K562 (cell line): ENCODE data around the gene TRAPPC12. TPM values are rescaled to one million over a fixed set of nuclear protein-coding genes. Genes with fewer than 3 reads are reported as not detected.
A peak's percentile ranks its signal among the peaks of the same experiment; 100 is the strongest.

ENCODE experiments used
- ATAC-seq: fragments of 200-7000 bp; cut with Tn5 transposase; 3 replicates; pipeline ENCODE4 v1.9.1; 2020; ENCODE audit warnings: moderate library complexity
- Bru-seq: library from RNA; stranded (reverse); fragments of 400-500 nt; gene quantifications from one replicate; lab custom pipeline; 2021; lab: Mats Ljungman, UMichigan
- BruChase-seq, 2 experiments: library from RNA; stranded (reverse); fragments of 400-500 nt; gene quantifications; one replicate each; lab custom pipeline; 2021; lab: Mats Ljungman, UMichigan
- BruUV-seq: library from RNA; stranded (reverse); fragments of 400-500 nt; replicated peaks from 2 replicates; lab custom pipeline; 2021; lab: Mats Ljungman, UMichigan
- CTCF ChIA-PET: fragments of 300-600 bp; formaldehyde crosslinking; extraction: SDS; loops from one replicate; lab custom pipeline; 2021; ENCODE audit warnings: low intra/inter-chr PET ratio; lab: Yijun Ruan, JAX
- POLR2A ChIA-PET: fragments of 300-600, 350-650 bp; sonication (Branson Sonifier 250); formaldehyde crosslinking; extraction: SDS; loops from one replicate; lab custom pipeline; 2021; ENCODE audit warnings: antibody characterized with exemption, inconsistent platforms; lab: Yijun Ruan, JAX
- DNase-seq, 4 experiments: peaks; one replicate each; pipeline versions ENCODE4 v3.0.0 to v3.0.0-alpha.2; 2011 to 2018; ENCODE audit warnings: low spot score in 3 of 4, mixed read lengths in 3 of 4; ENCODE audit errors: extremely low read depth in 1 of 4
- FAIRE-seq: peaks from 2 replicates; lab custom pipeline; 2011; peaks lifted over from hg19 to GRCh38; lab: Jason Lieb, UNC
- H2AFZ ChIP-seq: 2 replicates; pipeline ENCODE4 v1.6.0; 2011; ENCODE audit warnings: low read depth, low read length, control low read depth, inconsistent platforms
- H3K27ac ChIP-seq: fragments of 200-600 bp; 3 replicates; pipeline ENCODE4 v1.8.0; 2011; ENCODE audit warnings: low read depth, mild to moderate bottlenecking, control low read depth, inconsistent platforms, low read length, moderate library complexity, mixed read lengths; ENCODE audit errors: extremely low read depth
- H3K27me3 ChIP-seq, 2 experiments: fragments of 300-600 bp in 1 of 2; 2 replicates in 1 of 2; 3 replicates in 1 of 2; pipeline versions ENCODE4 v1.6.0 to v1.8.0; 2011; ENCODE audit warnings: inconsistent platforms in 2 of 2, low read length in 2 of 2, mild to moderate bottlenecking in 1 of 2, mixed read lengths in 1 of 2, moderate library complexity in 1 of 2; ENCODE audit not compliant: control insufficient read depth in 2 of 2, insufficient read depth in 2 of 2
- H3K36me3 ChIP-seq: fragments of 300-600 bp; 3 replicates; pipeline ENCODE4 v1.8.0; 2011; ENCODE audit warnings: mild to moderate bottlenecking, low read length, inconsistent platforms; ENCODE audit not compliant: control insufficient read depth, insufficient read depth
- H3K4me1 ChIP-seq, 2 experiments: fragments of 200-600 bp in 1 of 2; replicated peaks in 1 of 2; 2 replicates in 1 of 2; 3 replicates in 1 of 2; pipeline versions ENCODE4 v1.5.1 to v1.8.0; 2011; ENCODE audit warnings: inconsistent platforms in 2 of 2, low read length in 2 of 2, mild to moderate bottlenecking in 1 of 2, mixed read lengths in 1 of 2, moderate library complexity in 1 of 2; ENCODE audit not compliant: control insufficient read depth in 2 of 2, insufficient read depth in 2 of 2
- H3K4me2 ChIP-seq: 2 replicates; pipeline ENCODE4 v1.6.1; 2011; ENCODE audit warnings: low read length, control low read depth, inconsistent platforms, mixed read lengths; ENCODE audit not compliant: insufficient read depth
- H3K4me3 ChIP-seq: fragments of 200-600 bp; sonication (generic), shearing (Covaris generic); 2 replicates; pipeline ENCODE4 v1.5.1; 2016; ENCODE audit warnings: control low read depth, inconsistent platforms
- H3K79me2 ChIP-seq: fragments of 200-600 bp; 3 replicates; pipeline ENCODE4 v1.8.0; 2011; ENCODE audit warnings: low read length, inconsistent platforms; ENCODE audit not compliant: control insufficient read depth, insufficient read depth
- H3K9ac ChIP-seq, 2 experiments: 2 replicates each; pipeline versions ENCODE4 v1.6.0 to v1.6.1; 2011; ENCODE audit warnings: low read depth in 2 of 2, low read length in 2 of 2, control low read depth in 1 of 2, inconsistent platforms in 1 of 2, mild to moderate bottlenecking in 1 of 2, mixed read lengths in 1 of 2; ENCODE audit not compliant: insufficient read depth in 1 of 2
- H3K9me1 ChIP-seq: one replicate; pipeline ENCODE4 v1.6.0; 2011; ENCODE audit warnings: inconsistent platforms, mild to moderate bottlenecking, low read length, moderate library complexity; ENCODE audit not compliant: control insufficient read depth, insufficient read depth
- H3K9me3 ChIP-seq: replicated peaks from 2 replicates; pipeline ENCODE4 v1.5.1; 2011; ENCODE audit warnings: low read depth, low read length, inconsistent platforms; ENCODE audit not compliant: control insufficient read depth, insufficient read depth
- H4K20me1 ChIP-seq: replicated peaks from 2 replicates; pipeline ENCODE4 v1.6.1; 2011; ENCODE audit warnings: low read length, inconsistent platforms, mixed read lengths; ENCODE audit not compliant: control insufficient read depth, insufficient read depth
- CBFB ChIP-seq: sonication (generic); formaldehyde crosslinking; IDR thresholded peaks from 2 replicates; pipeline ENCODE4 v1.4.0; 2020; ENCODE audit warnings: mild to moderate bottlenecking, missing genetic modification reagents
- CTBP1 ChIP-seq: fragments of 450-650 bp; IDR thresholded peaks from 2 replicates; pipeline ENCODE4 v1.6.1; 2016; ENCODE audit warnings: borderline replicate concordance
- DMBX1 ChIP-seq: fragments of 250-450 bp; sonication (Bioruptor Pico); IDR thresholded peaks from 2 replicates; pipeline ENCODE4 v1.8.0; 2022; ENCODE audit warnings: inconsistent platforms, mild to moderate bottlenecking, moderate library complexity, borderline replicate concordance
- EGR1 ChIP-seq: fragments of 450-650 bp; conservative IDR thresholded peaks from 2 replicates; pipeline ENCODE4 v1.6.1; 2017; ENCODE audit warnings: mild to moderate bottlenecking
- GTF2E2 ChIP-seq: fragments of 200-800 bp; sonication (Bioruptor generic); IDR thresholded peaks from 2 replicates; pipeline ENCODE4 v1.6.1; 2016; ENCODE audit warnings: missing genetic modification characterization, missing compliant biosample characterization
- HDAC3 ChIP-seq: fragments of 450-650 bp; IDR thresholded peaks from 2 replicates; pipeline ENCODE4 v1.6.1; 2018; ENCODE audit warnings: borderline replicate concordance, mild to moderate bottlenecking, moderate library complexity; ENCODE audit not compliant: partially characterized antibody
- NFRKB ChIP-seq: fragments of 450-650 bp; IDR thresholded peaks from 2 replicates; pipeline ENCODE4 v1.6.1; 2016; ENCODE audit warnings: low read depth
- RCOR1 ChIP-seq, 2 experiments: IDR thresholded peaks; 2 replicates each; pipeline ENCODE4 v1.6.1; 2012; ENCODE audit warnings: low read depth in 2 of 2, low read length in 2 of 2, borderline replicate concordance in 1 of 2, improper control_type of control experiment in 1 of 2
- SREBF1 ChIP-seq: fragments of 150-350 bp; IDR thresholded peaks from 2 replicates; pipeline ENCODE4 v1.6.1; 2014; ENCODE audit warnings: antibody characterized with exemption, low read depth, low read length, borderline replicate concordance
- TAF7 ChIP-seq: fragments of 450-650 bp; IDR thresholded peaks from 2 replicates; pipeline ENCODE4 v1.6.1; 2016; ENCODE audit warnings: missing genetic modification characterization, missing compliant biosample characterization
- ZFX ChIP-seq: sonication (generic); formaldehyde crosslinking; IDR thresholded peaks from 2 replicates; pipeline ENCODE4 v1.8.0; 2022; ENCODE audit warnings: mild to moderate bottlenecking, missing genetic modification reagents, moderate library complexity
- WGBS: fragments of 100-300 bp; shearing (Covaris generic); methylation state at CpG from one replicate; pipeline ENCODE4 v1.1.6; 2016; ENCODE audit warnings: low coverage, mixed read lengths; ENCODE audit not compliant: insufficient coverage; ENCODE audit errors: missing lambda C conversion rate; 5-methylcytosine and 5-hydroxymethylcytosine counted together
- in situ Hi-C: fragments of 300-500 bp; cut with MboI; formaldehyde crosslinking; loops from 4 replicates; pipeline ENCODE4 v1.15.0; 2018; ENCODE audit warnings: inconsistent platforms, mixed read lengths
- intact Hi-C: fragments of 100-400 bp; cut with micrococcal nuclease; formaldehyde crosslinking; loops from 2 replicates; pipeline ENCODE4 v1.14.2; 2022
- long read RNA-seq, 3 experiments: library from polyadenylated mRNA in 2 of 3; library from RNA in 1 of 3; unstranded in 2 of 3; stranded (forward) in 1 of 3; transcript quantifications; one replicate each; pipeline ENCODE4 v2.0.0, GENCODE V29; 2019 to 2022
- polyA minus RNA-seq, 3 experiments: library from RNA; depleted of rRNA, polyadenylated mRNA; stranded (reverse); fragments of >200 nt; gene quantifications; 2 replicates each; pipeline ENCODE4 v1.2.3, GENCODE V29; 2011
- polyA plus RNA-seq, 8 experiments: library from polyadenylated mRNA; depleted of rRNA in 4 of 8; stranded (reverse) in 5 of 8; unstranded in 3 of 8; fragments of >200 nt; fragmentation: Nextera tagmentation in 2 of 8; fragmentation: Illumina TruSeq in 1 of 8; extraction: Ambion mirVana in 2 of 8; extraction: Trizol in 1 of 8; gene quantifications; 2 replicates each; pipeline versions ENCODE4 v1.2.1 to v1.2.3, GENCODE V29; 2011 to 2014; ENCODE audit warnings: inconsistent platforms in 1 of 8, missing spikeins in 1 of 8
- total RNA-seq, 7 experiments: library from RNA; depleted of rRNA in 6 of 7; stranded (reverse); fragments of >200 nt in 6 of 7; fragmentation: Illumina TruSeq in 2 of 7; extraction: Trizol in 2 of 7; gene quantifications; 2 replicates each; pipeline versions ENCODE4 v1.2.1 to v1.2.3, GENCODE V29; 2011 to 2021; ENCODE audit warnings: low replicate concordance in 1 of 7
- TF ChIP-seq, protein P1 (sequence below): fragments of 450-650 bp; formaldehyde crosslinking; conservative IDR thresholded peaks from 2 replicates; pipeline ENCODE4 v1.4.0; 2022; ENCODE audit warnings: mild to moderate bottlenecking, missing genetic modification characterization
- TF ChIP-seq, protein P2 (sequence below), 2 experiments: fragments of 250-450 bp in 1 of 2; fragments of 450-650 bp in 1 of 2; sonication (Bioruptor Pico) in 1 of 2; IDR thresholded peaks; 2 replicates each; pipeline versions ENCODE4 v1.6.1 to v1.8.0; 2016 to 2021; ENCODE audit warnings: mild to moderate bottlenecking in 2 of 2, moderate library complexity in 2 of 2, missing compliant biosample characterization in 1 of 2, missing genetic modification characterization in 1 of 2

TRAPPC12 gene
- 208 and 235 TPM in 2 replicates for total RNA-seq (2011; cell fraction: chromatin; rRNA removed; ENCODE audit: low replicate concordance)
- total RNA-seq (2011; cell fraction: nucleolus; rRNA removed): 133 and 134 TPM in 2 replicates
- total RNA-seq (2011; cell fraction: nucleoplasm; rRNA removed): 126 and 147 TPM in 2 replicates
- total RNA-seq (2014; rRNA removed): 41.2 and 67.3 TPM in 2 replicates
- 29.5 and 30.0 TPM in 2 replicates for total RNA-seq (2014; rRNA removed; fragmentation: Illumina TruSeq; extraction: Trizol)
- total RNA-seq (2015; rRNA removed; fragmentation: Illumina TruSeq; extraction: Trizol): 36.9 and 39.1 TPM in 2 replicates
- total RNA-seq (2021): 71.7 and 75.2 TPM in 2 replicates
- 27.5 and 57.2 TPM in 2 replicates for polyA plus RNA-seq (2011; rRNA removed)
- 22.4 and 23.0 TPM in 2 replicates for polyA plus RNA-seq (2011; cell fraction: cytosol; rRNA removed)
- 86.1 and 127 TPM in 2 replicates for polyA plus RNA-seq (2011; cell fraction: nucleus; rRNA removed)
- polyA plus RNA-seq (2012): 50.6 and 93.7 TPM in 2 replicates
- polyA plus RNA-seq (2014; fragmentation: Illumina TruSeq; extraction: Trizol): 44.2 and 46.7 TPM in 2 replicates
- 10 to 100 TPM in 1 of 2 experiments, 1 to 10 TPM in 1; 8.0 to 17.3 TPM for polyA plus RNA-seq (2014; fragmentation: Nextera tagmentation; extraction: Ambion mirVana)
- polyA plus RNA-seq (2014; rRNA removed): 39.8 and 44.2 TPM in 2 replicates
- 39.0 and 48.3 TPM in 2 replicates for polyA minus RNA-seq (2011; rRNA and poly(A)+ RNA removed)
- 38.4 and 43.2 TPM in 2 replicates for polyA minus RNA-seq (2011; cell fraction: cytosol; rRNA and poly(A)+ RNA removed)
- 72.0 and 72.1 TPM in 2 replicates for polyA minus RNA-seq (2011; cell fraction: nucleus; rRNA and poly(A)+ RNA removed)
- percentile 75 among the genes with signal in this experiment for Bru-seq, nascent RNA
- percentile 78 among the genes with signal in this experiment for BruChase-seq, experiment 1, labeled RNA remaining after a 2-hour chase
- percentile 76 among the genes with signal in this experiment for BruChase-seq, experiment 2, labeled RNA remaining after a 6-hour chase
- long read RNA-seq, experiment 1, transcript TRAPPC12-201 (12 exons, 2,508 nt): major isoform, 18 of 160 reads
- long read RNA-seq, experiment 1, partial matches to known transcripts: 81 of 160 reads
- long read RNA-seq, experiment 1, other reads (novel, unspliced or antisense): 57 of 160 reads
- long read RNA-seq, experiment 2, transcript TRAPPC12-220 (2 exons, 1,538 nt): minor isoform, 6 of 53 reads
- long read RNA-seq, experiment 2, transcript TRAPPC12-201 (12 exons, 2,508 nt): major isoform, 11 of 53 reads
- long read RNA-seq, experiment 2, partial matches to known transcripts: 20 of 53 reads
- long read RNA-seq, experiment 2, other reads (novel, unspliced or antisense): 16 of 53 reads
- long read RNA-seq, experiment 3, partial matches to known transcripts: 1 of 5 reads
- long read RNA-seq, experiment 3, other reads (novel, unspliced or antisense): 1 of 5 reads

DNA sequence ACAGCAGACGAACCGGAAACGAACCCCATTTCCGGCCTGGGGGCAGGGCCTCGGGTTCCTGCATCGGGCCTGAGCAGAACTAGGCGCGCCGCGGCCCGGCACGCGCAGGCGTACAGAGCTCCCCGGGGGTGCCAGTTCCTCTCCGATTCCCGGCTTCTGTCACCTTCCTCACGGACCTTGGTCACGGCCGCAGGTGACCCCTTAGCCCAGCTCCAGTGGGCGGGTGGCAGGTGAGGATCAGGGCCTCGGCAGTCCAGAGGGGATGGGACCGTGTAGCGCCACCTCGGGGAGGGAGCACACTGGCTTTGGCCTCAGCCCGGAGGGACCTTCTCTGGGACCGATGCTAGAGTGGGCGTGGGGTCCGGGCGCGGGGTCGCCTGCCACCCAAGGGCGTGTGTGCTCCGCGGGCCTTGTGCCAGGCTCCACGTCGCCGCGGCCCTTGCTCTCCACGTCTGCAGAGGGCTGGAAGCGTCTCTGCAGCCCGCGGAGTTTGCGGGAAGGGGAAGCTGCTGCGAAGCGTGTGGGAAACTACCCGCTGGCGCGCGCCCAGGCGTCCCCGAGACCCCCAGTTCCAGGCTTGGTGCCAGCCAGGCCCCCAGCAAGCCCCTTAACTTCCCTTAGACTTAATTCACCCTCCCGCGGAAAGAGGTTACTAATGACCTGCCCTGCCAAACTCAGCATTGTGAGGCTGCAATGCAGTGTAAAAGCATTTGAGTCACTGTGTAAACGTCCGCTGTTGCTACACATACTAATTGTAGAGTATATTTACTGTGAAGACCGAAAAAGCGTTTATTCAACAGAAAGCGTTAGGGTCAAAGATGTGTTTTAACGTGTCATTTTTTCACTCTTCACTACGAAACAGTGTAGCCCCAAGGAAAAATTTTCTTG is at the start of gene TRAPPC12:
TRAPPC12 (plus strand) TSS at position 48 of the 888 bp plus-strand sequence. CDS start 7,930 bp downstream, outside the sequence.
- Histone ChIP-seq H3K4me3 (peak within 1 kb of the TSS; percentile 99), H4K20me1 (no peaks in the 10 kb centered on the region), H3K36me3 (peaks cover 42% of the 10 kb centered on the region; the same call in 2 of the 3 replicates), H3K9ac (peak within 1 kb of the TSS; percentile 92 to 98), H3K27me3 (no peaks in the 10 kb centered on the region), H3K4me1 (peaks cover 17 to 29% of the 10 kb centered on the region in 2 experiments), H3K27ac (peak within 1 kb of the TSS; percentile 89), H3K4me2 (peak within 1 kb of the TSS; percentile 99), H2AFZ (peak within 1 kb of the TSS; percentile 99), H3K9me3 (no peaks in the 10 kb centered on the region), H3K79me2 (peaks cover 68% of the 10 kb centered on the region), H3K9me1 (no peaks in the 10 kb centered on the region)
- in situ Hi-C loops: no loop called here
- peak; percentile 86 for ATAC-seq
- CTCF ChIA-PET: no interaction called here
- no TSS peak for BruUV-seq
- intact Hi-C loops: loop anchor here (2.0 kb wide), 1 partner anchor 195 kb away; the partner anchor contains the start of gene RPS7
- peak; percentile 80 for FAIRE-seq
- DNase-seq: peak; percentile 84 to 96 (median 89)
- POLR2A ChIA-PET: interaction anchor here (0.8 to 1.1 kb wide), 3 partner anchors 13 to 163 kb away, joined by 3 read pairs; no protein-coding TSS in a partner anchor
- WGBS: under 1% methylated on average over 42 of the region's 61 CpGs
- TF ChIP-seq RCOR1 (IDR thresholded peaks at IDR 0.05; ENCODE audit: borderline replicate concordance in 1 of 2, low read depth in 2 of 2, low read length in 2 of 2) (peak in 1 of 2 experiments; percentile 52; a peak in 2 of 4 replicates), TAF7 (tag) (peak; percentile 57; the same call in 1 of the 2 replicates), HDAC3 (no peak), GTF2E2 (tag) (peak; percentile 89), ZFX (CRISPR knock-in tag) (peak; percentile 99), EGR1 (peak; percentile 46), CTBP1 (peak; percentile 85; the same call in 1 of the 2 replicates), NFRKB (0 out of 2 replicates have a peak, but pooled peaks have one; percentile 32), CBFB (CRISPR knock-in tag) (no peak), SREBF1 (no peak), DMBX1 (CRISPR knock-in tag) (no peak)
- TF ChIP-seq, protein P1, sequence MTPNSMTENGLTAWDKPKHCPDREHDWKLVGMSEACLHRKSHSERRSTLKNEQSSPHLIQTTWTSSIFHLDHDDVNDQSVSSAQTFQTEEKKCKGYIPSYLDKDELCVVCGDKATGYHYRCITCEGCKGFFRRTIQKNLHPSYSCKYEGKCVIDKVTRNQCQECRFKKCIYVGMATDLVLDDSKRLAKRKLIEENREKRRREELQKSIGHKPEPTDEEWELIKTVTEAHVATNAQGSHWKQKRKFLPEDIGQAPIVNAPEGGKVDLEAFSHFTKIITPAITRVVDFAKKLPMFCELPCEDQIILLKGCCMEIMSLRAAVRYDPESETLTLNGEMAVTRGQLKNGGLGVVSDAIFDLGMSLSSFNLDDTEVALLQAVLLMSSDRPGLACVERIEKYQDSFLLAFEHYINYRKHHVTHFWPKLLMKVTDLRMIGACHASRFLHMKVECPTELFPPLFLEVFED (CRISPR knock-in tag): no peak
- TF ChIP-seq, protein P2, sequence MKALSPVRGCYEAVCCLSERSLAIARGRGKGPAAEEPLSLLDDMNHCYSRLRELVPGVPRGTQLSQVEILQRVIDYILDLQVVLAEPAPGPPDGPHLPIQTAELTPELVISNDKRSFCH (CRISPR knock-in tag; IDR thresholded peaks at IDR 0.05): no peak
- TF ChIP-seq, protein P2 (tag; IDR thresholded peaks at IDR 0.05): peak; percentile 69; the same call in 1 of the 2 replicates
